Stimulated activated CD4-positive, alpha-beta T cell treated with anti-CD3 and anti-CD28 coated beads, Interleukin-2, amount 100 ng/mL, for 48 hours (primary cell): ENCODE data around the gene CDH23.

Source experiments
- DNase-seq, 2 donors: peaks; one replicate each; pipeline ENCODE4 v3.0.0-alpha.2; 2020

CDH23 gene

GRCh38 chr10:71735709-71736569 is 339.2 kb downstream of the CDH23 start:
- no peak for DNase-seq

- DNase-seq = no peak
Measured at GRCh38 chr10:71736570-71736952, 339.8 kb downstream of the CDH23 start.

DNA sequence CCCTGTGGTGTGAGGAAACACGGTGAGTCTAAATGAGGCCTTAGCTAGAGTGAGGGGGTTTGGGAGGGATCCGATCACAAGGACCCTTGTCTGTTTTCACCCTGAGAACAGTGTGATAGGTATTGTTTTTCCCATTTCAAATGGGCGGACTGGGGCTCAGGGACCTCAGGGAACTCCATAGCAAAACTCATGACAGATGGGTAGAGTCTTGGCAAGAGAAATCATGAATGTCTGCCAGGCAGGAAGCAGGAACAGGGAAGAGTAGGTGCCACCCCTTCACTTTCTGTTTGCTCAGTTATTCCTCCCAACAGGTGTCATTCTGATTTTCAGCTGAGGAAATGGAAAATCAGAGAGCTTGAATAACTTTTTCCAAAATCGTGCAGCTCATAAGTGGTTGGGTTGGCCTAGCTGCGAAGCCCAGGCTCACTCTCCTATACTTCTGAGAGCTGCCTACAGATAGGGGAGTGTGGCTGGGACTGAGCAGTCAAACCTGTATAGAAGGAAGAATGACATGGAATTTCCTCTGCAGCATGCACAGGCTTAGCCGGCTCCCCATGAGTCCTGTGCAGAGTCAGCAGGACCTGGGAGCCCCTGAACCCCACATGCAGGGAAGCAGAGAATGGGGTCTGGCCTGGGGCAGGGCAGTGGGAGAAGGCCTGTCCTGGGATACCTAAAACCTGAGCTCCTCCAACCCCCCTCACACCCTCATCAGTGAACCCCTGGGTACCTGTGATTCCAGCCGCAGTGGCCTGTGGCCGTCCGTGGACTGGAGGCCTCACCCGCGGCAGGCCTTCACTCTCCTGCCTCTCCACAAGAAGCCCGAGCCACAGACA is 340.5 kb downstream of the CDH23 start:
- no peak for DNase-seq

- DNase-seq = no peak
Measured at GRCh38 chr10:71737834-71738197, 341.1 kb downstream of the CDH23 start.

DNA sequence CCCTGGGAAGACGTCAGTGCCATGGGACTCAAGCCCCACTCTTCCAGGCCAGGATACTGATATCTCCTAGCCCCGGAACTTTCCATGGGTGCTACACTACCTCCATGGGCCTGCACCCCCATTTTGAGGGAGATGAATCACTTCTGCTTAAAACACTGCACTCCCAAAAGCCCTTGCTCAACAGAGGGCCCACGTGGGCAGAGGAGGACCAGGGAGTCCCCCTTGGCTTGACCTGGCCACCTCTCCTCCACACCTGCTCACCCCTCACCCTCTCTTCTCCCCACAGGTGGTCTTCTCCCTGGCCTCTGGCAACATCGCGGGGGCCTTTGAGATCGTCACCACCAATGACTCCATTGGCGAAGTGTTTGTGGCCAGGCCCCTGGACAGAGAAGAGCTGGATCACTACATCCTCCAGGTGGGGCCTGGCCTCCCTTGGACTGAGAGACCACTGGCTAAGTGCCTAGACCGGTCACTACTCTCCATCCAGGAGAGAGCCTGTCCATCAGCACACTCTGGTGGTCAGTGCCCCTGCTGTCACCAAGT is 342.7 kb downstream of the CDH23 start:
- no peak for DNase-seq

- no peak for DNase-seq
Measured at GRCh38 chr10:71740069-71740653, 343.4 kb downstream of the CDH23 start.

DNA sequence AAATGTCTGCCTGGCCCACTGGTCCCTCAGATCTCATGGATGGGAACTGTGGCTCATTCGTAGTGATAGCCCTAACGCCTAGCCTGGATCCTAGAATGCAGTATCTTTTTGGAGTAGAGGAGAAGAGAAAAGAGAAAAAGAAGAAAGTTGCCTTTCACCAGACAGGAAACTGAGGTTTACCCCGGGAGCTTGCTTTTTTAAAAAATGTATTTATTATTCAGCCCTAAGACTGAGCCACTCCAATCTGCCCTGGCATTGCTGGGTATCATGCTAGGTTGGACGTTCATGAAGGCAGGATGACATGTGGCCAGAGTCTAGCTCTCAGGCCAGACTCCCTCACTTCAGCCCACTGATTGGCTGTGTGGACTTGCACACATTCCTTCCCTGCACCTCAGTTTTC is 344.3 kb downstream of the CDH23 start:
- no peak for DNase-seq

DNA sequence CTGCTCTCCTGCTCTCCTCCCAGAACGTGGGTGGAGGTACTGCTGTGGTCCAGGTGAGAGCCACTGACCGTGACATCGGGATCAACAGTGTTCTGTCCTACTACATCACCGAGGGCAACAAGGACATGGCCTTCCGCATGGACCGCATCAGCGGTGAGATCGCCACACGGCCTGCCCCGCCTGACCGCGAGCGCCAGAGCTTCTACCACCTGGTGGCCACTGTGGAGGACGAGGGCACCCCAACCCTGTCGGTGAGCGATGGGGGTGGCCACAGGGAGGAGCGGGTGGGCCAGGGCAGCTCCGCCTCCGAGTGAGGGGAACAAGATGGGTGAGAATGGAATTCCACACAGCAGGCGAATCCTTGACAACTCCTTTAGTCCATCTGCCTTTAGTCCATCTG is 345.0 kb downstream of the CDH23 start:
- no peak for DNase-seq

DNA sequence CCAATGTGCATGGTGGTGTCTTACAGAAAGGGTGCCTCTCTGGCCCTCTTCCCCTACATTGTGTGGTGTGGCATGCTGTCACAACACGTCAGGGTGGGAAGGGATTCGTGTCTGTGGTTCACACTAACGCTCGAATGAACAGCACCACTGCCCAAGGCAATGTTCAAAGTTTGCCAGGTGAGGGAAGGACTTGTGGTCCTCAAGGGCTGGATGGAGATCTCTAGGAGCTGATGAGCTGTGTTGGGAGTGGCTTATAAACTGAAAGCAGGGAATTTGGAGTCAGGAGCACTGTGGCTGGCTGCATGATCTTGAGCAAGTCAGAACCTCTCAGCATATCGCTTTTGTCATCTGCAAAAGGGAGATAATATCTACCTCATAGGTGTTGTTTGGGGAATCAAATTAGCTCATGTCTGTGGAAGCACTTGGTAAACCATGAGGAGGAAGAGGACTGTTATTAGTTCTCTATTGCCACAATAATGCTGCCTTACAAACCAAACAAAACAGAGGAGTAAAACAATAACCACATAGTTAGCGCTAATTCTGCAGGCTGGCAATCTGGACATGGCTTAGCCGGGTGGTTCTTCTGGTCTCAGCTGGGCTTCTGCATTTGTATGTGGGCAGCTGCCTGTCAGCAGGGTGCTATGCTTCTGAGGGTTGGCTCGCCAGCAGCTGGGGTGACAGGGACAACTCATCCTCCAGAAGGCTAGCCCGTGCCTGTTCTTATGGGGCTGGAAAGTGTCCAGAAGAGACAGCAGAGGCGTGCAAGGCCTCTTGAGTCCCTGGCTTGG is 345.8 kb downstream of the CDH23 start:
- no peak for DNase-seq

- no peak for DNase-seq
Measured at GRCh38 chr10:71743089-71743838, 346.5 kb downstream of the CDH23 start.

DNA sequence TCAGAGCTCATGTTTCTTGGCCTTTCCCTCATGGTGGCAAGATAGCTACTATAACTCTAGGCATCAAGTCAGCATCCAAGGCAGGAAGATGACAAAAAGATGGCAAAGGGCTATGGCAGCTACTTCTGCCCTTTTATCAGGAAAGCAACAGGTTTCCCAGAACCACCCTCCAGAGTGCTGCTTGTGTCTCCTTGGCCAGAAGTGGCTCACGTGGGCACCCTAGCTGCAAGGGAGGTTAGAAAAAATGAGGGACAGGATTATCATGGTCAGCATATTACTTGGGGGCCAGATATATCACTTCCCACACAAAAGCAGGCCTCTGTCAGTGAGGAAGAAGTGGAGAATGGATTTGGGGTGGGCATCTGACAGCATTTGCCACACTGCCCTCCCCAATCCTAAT is 347.1 kb downstream of the CDH23 start:
- DNase-seq = no peak

DNA sequence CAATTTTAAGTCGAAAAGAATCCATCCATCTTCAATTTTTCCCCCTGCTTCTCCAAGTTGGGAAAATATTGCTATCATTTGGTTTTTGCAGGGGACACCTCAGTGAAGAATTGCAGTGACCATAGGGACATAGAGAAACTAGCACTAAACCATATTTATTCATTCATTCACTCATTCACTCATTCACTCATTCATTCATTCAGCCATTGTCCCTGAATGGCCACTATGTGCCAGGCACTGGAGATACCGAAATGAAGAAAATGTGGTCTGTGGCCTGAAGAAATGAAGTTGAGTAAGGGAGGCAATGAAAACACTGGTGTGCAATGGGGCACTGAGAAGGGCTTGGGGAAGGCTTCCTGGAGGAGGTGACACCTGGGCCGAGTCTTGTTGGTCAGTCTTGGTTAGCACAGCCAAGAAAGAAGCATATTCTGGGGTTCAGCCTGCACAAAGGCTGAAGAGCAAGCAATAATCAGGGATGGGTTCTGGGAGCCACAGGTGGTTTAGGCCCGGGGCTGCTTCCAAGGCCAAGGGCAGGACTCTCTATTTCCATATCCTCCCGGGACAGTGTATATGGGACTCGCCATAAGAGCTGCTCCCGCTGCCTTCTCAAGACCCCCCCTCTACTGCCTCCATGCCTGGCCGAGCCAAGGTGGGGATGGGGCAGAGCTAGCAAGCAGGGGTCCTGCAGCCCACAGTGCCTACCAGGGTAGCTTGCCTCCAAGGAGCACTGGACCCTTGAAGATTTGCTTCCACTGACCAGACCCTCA is 348.4 kb downstream of the CDH23 start:
- no peak for DNase-seq

GRCh38 chr10:71745664-71746250 is 349.0 kb downstream of the CDH23 start:
- DNase-seq = no peak

DNA sequence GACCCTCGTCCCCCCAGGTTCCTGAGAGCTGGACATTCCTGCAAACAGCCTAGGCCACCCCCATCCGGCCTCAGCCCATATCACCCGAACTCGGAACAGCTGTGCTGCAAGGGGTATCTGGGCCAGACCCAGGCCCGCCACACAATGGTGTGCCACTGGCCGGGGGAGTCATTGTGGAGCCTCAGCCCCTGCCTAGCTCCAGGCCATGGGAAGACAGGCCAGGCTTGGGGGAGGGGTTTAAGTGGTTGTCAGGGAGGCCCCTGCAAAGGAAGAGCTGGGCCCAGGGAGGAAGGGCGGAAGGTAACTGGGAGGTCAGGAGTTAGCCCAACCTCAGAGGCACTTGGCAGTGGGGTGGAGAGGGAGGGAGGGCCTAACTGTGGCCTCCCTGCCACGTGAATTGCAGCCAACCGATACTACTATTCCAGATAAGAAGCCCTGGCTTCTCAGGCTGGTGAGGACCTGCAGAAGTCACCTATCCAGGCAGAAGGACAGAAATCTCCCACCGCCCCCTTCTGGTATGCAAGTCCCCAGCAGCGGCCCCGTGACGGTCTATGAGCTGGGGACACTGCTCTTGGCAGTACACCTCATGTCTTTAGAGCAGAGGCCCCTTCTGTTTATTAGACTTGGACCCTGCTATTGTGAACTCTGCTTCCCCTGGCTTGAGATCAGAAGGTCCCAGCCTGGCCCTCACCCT is 349.8 kb downstream of the CDH23 start:
- no peak for DNase-seq

GRCh38 chr10:71747039-71747531 is 350.4 kb downstream of the CDH23 start:
- DNase-seq = no peak

DNA sequence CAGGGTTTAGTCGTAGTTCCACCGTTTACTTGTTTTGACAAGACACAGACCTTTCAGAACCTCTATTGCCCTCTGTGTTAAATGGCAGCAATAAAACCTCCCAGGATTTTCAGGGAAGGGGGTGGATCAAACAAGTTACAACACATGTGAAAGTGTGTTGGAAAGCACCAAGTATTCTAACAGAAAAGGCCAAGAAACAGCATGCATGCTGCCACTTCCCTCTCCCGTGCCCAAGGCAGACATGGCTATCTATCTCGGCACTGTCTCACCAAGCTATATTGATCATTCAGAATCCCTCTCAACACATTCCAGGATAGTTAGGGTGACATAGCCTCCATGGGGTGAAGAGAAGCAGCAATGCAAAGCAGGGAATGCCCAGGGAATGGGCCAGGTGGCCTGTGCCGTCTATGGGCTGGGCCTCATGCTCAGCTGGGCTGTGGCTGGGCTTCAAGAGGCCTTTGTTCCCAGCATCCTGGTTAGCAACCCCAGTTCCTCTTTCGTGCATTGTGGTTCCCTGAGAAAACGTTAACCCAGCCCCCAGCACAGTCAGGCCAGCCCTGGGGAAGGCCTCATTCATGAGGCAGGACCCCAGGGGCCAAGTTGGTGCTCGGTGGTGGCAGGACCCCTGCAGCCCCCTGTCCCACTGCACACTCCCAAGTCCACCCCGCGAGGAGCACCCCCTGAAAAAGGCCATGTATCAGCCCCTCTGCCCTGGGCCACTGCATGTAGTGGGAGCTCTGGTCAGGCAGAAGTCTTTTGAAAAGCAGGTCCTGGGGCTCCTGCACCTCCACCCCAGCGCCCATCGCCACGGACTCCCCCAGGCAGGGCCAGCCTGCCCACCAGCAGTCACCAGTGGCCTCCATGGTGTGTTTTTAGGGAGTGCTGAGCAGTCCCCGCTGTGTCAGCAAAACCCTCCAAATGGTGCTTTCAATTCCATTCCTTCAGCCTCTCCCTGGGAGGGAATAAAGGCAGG is 351.1 kb downstream of the CDH23 start:
- no peak for DNase-seq

DNA sequence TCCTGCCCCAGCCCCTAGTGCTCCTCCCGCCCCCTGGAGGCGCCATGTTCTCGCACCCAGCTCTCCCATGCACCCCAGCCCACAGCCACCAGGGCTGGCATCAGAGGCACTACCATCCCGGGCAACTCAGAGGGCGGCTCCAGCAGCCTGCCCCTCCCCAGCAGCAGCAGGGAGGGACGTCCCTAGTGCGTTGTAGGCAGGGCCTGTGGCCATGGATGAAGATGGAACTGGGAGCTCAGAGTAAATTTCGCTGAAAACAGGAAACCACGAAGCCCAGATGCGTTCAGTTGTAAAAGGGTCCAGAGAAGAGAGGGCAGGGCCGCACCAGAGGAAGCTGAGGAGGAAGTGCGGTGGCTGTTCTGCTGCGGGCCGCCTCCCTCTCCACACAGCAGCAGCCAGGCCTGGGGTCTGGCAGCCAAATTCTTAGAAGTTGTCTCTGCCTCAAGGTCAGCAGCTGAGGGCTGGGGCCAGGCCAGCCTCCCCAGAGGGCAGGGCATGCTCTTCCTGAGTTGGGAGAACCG is 352.0 kb downstream of the CDH23 start:
- peak in 1 of 2 donors; percentile 57 for DNase-seq

DNA sequence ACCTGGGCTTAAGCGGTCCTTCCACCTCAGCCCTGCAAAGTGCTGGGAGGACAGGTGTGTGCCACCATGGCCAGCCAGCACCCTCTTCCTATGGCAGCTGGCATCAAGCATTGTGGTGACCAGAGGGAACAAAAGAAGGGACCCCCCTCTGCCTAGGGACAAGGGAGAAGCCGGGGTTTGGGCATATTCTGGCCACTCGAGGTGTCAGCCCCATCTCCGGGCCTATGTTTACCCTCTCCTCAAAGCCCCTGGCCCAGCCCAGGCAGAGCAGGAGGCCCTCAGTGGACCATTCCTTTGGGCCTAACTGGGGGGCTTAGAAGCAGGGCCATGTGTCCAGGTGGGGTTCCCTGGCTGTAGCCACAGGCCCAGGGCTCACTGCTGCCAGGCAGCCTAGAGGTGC is 352.7 kb downstream of the CDH23 start:
- no peak for DNase-seq
